GM19240 (cell line): ENCODE measurements around the gene ELAVL1.

Source experiments
- DNase-seq: peaks from one replicate; pipeline ENCODE4 v3.0.0; 2011; ENCODE audit warnings: low spot score; ENCODE audit not compliant: insufficient read length

ELAVL1 gene

GRCh38 chr19:8021374-8021773 is 15.9 kb upstream of the ELAVL1 start:
- DNase-seq: no peak

DNA sequence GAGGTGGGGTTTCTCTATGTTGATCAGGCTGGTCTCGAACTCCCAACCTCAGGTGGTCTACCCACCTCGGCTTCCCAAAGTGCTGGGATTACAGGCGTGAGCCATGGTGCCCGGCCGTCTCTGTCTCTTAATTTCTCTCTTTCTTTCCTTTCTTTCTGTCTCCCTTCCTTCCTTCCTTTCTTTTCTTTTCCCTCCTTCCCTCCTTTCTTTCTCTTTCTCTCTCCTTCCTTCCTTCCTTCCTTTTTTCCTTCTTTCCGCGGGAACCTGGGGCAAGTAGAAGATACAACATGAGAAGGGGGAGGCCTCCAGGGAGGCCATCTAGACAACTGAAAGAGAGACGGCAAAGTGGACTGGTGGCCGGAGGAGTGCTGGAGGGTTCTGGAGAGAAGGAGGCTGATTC is 15.2 kb upstream of the ELAVL1 start:
- DNase-seq: no peak

GRCh38 chr19:8017808-8018207 is 12.4 kb upstream of the ELAVL1 start:
- DNase-seq: peak; percentile 27

DNA sequence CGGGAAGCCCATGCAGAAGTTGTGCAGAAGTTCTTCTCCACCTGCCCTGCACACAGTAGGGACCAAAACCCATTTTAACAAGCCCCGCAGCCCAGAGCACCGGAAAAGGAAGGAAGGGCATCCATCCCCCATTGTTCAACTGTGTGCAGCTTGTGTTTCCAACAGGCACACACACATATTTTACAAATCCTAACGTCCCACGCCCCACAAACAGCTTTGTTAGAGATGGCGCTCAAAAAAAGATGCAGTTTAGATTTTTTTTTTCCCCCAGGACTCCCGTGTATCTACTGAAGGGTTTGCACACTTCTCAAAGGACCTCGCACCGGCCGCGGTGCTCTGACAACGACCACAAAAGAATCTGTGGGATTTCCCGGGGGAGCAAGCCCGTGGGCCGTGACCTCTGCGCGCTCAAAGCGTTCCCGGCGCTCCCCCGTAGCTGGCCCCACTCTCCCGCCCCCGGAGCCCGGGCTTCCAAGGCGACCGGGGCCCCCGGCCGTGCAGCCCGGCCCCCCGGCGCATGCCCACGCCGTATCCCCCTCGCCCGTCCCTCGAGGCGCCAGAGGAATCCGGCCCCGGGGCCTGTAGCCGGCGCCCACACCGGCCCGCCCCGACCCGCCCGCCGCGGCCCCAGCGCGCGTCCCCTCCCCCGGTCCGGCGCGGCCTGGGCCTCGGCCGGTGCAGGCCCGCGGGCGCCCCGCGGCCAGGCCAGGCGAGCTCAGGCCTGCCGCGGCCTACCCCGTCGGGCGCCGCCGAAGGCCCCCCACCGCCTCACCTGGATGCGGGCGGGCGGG is 523 bp downstream of the ELAVL1 start:
- no peak for DNase-seq

- DNase-seq: no peak
Observed at GRCh38 chr19:8004001-8004400, 1.4 kb downstream of the ELAVL1 start.

DNA sequence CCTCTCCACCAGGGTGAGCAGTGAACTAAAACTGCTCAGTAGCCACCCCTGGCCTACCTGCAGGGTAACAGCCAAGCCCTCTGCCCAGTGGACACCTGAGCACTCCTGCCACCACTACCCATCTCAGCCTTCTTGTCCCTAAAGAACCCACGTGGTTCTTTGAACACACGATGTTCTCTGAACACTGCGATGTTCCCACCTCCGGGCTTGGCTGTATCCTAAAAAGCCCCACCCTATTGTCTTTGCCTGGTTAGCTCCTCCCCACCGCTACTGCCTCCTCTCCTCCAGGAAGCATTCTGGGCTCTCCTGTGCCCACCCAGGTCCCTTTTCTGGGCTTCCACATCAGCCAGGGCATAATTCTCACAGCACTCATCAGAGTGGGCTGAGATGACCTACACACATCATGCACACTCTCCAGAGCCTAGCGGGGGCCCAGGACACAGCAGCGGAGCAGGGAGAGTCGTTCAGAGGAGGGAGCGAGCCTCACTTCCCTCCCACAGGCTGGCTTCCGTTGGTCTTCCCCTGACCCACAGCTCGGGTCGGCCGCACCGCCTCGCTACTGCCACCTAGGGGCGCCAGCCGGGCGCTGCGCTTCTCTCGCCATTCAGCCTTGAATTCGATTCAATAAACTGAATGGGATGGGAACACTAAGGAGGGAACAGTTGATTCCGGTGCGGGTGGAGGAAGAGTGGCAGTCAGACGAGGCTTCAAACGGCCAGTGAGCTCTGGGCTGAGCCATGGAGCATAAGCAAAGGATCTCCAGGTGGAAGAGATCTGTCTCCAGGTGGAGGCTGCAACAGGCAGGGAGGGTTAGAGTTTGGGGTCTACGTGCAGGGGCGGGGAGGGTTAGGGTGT is 3.2 kb downstream of the ELAVL1 start:
- DNase-seq: peak; percentile 71

- DNase-seq: no peak
Observed at GRCh38 chr19:8001651-8001994, 3.8 kb downstream of the ELAVL1 start.

DNA sequence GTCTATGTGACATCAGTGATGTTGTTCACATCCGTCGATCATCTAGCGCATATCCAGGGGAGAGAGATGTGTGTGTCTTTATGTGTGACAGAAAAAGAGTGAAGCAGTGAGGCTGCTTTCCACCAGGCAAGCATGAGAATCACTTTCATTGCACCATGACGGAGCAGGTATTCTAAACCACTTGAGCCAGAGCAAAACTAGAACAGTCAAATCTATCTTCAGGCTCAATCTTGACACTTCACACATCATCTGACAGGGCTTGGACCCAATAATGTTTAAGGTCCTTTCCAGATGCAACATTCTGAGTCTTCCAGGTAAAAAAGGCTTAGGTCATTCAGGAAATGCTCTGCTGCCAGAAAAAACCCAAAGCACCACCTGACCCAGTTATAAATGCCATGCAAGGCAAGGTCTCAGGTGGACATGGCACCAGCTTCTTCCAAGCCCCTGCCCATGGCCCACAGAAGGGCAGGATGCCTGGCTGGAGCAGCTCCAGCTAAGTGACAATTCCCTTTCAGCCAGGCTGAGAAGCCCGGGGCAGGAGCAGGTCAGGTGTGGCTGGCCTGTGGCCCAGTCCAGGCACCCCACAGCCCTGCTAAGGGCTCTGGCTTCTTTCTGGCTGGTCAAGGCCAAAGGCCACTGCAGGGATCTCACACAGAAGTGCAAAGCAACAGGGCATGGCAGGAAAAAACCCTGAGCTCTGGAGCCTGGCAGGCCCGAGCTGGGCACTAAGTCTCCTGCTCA is 5.0 kb downstream of the ELAVL1 start:
- no peak for DNase-seq

DNA sequence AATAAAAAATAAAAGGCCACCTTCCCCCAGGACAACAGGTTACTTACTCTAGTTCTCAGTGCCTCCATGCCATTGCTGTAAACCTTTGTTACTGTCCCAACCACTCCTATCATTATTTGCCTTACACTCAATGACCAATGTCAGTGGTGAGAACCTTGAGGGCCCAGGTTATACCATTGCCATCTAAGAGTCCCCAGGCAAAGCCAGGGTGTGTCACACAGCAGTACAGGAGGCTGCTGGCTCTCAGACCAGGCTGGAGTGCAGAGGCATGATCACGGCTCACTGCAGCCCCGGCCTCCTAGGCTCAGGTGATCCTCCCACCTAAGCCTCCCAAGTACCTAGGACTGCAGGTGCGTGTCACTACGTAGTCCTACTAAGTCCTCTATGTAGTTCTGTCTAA is 6.1 kb downstream of the ELAVL1 start:
- no peak for DNase-seq

DNA sequence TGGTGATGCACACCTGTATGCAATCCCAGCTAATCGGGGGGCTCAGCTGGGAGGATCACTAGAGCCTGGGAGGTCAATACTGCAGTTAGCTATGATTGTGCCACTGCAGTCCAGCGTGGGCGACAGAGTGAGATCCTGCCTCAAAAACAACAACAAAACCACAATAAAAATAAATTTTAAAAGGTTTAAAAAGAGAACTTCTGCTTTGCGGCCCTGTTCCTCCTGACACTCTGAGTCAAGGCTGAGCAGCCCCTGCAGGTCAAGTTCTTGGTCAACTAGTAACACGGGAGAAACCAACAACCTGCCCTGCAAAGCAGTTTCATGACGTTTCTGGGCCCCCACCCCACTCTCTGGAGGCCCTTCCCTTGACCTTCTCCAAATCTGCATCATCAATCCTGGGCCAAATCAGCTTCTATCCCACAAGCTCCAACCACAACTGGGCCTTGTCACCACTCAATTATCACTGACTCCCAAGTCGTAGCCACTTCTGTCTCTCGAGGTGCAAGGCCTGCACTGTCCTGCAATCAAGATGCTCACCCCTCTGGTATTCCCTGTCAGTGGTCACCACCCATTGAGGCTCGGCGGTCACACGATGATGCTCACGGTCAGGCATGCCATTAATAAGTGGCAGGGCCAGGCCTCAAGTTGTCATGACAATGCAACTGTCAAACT is 7.5 kb downstream of the ELAVL1 start:
- no peak for DNase-seq

DNA sequence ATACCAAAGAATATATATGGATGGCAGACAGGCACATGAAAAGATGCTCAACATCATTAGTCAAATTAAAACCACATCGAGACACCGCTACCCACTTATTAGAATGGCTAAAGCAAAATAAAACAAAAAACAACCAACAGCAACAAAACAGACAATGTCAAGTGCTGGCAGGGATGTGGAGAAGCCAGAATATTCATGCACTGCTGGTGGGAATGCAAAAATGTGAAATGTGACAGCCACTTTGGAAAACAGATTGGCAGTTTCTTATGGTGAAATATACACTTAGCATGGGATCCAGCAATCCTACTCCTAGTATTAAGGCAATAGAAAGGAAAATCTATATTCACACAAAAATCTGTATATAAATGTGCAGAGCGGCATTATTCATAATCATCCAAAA is 8.6 kb downstream of the ELAVL1 start:
- DNase-seq: no peak

- no peak for DNase-seq
Observed at GRCh38 chr19:7995810-7996158, 9.7 kb downstream of the ELAVL1 start.

- no peak for DNase-seq
Observed at GRCh38 chr19:7994928-7995809, 10.3 kb downstream of the ELAVL1 start.

DNA sequence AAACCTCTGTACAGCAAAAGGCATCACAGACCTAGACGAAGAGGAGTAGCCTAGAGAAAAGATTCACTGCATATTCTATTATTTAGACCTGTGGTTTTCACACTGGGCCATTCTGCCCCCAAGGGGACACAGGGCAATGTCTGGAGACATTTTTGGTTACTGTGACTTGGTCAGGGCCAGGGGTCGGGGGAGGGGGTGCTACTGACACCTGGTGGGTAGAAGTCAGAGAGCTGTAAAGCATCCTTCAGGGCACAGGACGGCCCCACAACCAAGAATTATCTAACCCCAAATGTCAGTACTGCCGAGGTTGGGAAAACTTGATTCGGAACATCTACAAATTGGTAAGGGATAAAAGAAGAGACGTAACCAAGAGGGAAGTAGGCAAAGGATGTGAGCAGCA is 11.3 kb downstream of the ELAVL1 start:
- no peak for DNase-seq

GRCh38 chr19:7993560-7993959 is 11.9 kb downstream of the ELAVL1 start:
- no peak for DNase-seq

- no peak for DNase-seq
Observed at GRCh38 chr19:7992575-7992974, 12.9 kb downstream of the ELAVL1 start.

DNA sequence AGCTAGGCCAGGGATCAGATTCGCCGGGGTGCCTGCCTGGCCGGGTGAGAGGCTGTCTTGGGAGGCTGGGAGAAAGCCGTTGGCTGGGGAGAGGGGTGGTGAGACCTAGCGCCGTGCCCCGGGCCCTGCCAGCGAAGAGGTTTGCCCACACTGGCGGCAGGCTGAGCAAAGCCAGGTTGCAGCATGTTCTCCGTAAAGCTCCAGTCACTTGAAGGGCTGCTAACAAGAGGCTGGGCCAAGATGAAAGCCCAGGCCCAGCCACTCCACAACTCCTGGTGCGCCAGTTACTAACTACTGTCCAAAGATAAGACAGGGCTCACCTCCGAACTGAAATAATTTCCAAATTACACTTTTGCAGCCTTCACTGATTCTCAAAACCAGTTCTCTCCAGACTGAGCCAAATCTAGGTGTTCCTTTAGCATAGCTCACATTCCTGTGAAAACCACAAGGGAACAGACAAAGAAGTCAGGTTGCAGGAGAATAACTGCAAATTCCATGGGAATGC is 16.3 kb downstream of the ELAVL1 start:
- no peak for DNase-seq

GRCh38 chr19:7988307-7988706 is 17.1 kb downstream of the ELAVL1 start:
- no peak for DNase-seq

- no peak for DNase-seq
Observed at GRCh38 chr19:7987114-7987768, 18.2 kb downstream of the ELAVL1 start.
